WTC11 (cell line): ENCODE data around the gene ALS2CL. TPM values are rescaled to one million over a fixed set of nuclear protein-coding genes. Genes with fewer than 3 reads are reported as not detected.
A peak's percentile ranks its signal among the peaks of the same experiment; 100 is the strongest.

Experiments
- ATAC-seq: fragments of 200-7000 bp; cut with Tn5 transposase; 2 replicates; pipeline ENCODE4 v1.10.0; 2021; ENCODE audit warnings: mild to moderate bottlenecking, moderate library complexity
- CTCF ChIA-PET: fragments of 300-600 bp; sonication (Branson Sonifier 250); formaldehyde crosslinking; loops from one replicate; lab custom pipeline; 2021; ENCODE audit warnings: antibody characterized with exemption; lab: Charles Lee
- POLR2A ChIA-PET: fragments of 350-600 bp; sonication (Branson Sonifier 250); formaldehyde crosslinking; loops from one replicate; lab custom pipeline; 2021; ENCODE audit warnings: antibody characterized with exemption; lab: Charles Lee
- DNase-seq: peaks from one replicate; pipeline ENCODE4 v3.0.0; 2021; ENCODE audit warnings: low spot score
- H3K27ac Mint-ChIP-seq: 2 replicates; pipeline ENCODE4 v1.8.0; 2021; ENCODE audit warnings: mixed read lengths
- H3K27me3 Mint-ChIP-seq: 2 replicates; pipeline ENCODE4 v1.8.0; 2021; ENCODE audit warnings: low read depth, mild to moderate bottlenecking, moderate library complexity, mixed read lengths
- H3K36me3 Mint-ChIP-seq: 2 replicates; pipeline ENCODE4 v1.8.0; 2021; ENCODE audit warnings: mixed read lengths
- H3K4me1 Mint-ChIP-seq: 2 replicates; pipeline ENCODE4 v1.8.0; 2022; ENCODE audit warnings: mixed read lengths
- H3K4me3 Mint-ChIP-seq: 2 replicates; pipeline ENCODE4 v1.8.0; 2021; ENCODE audit warnings: mild to moderate bottlenecking, moderate library complexity, mixed read lengths
- H3K9me3 Mint-ChIP-seq: 2 replicates; pipeline ENCODE4 v1.8.0; 2021; ENCODE audit warnings: mixed read lengths
- KAT7 ChIP-seq: sonication (generic); formaldehyde crosslinking; IDR thresholded peaks from 2 replicates; pipeline ENCODE4 v1.8.1; 2023; ENCODE audit warnings: missing genetic modification reagents, mild to moderate bottlenecking, borderline replicate concordance
- NFE2L1 ChIP-seq: sonication (generic); formaldehyde crosslinking; IDR thresholded peaks from 2 replicates; pipeline ENCODE4 v1.8.1; 2023; ENCODE audit warnings: missing genetic modification reagents
- OVOL2 ChIP-seq: fragments of 250-450 bp; sonication (Bioruptor Pico); IDR thresholded peaks from 2 replicates; pipeline ENCODE4 v1.9.0; 2021; ENCODE audit warnings: mild to moderate bottlenecking, borderline replicate concordance
- TEAD1 ChIP-seq: sonication (generic); formaldehyde crosslinking; IDR thresholded peaks from 2 replicates; pipeline ENCODE4 v1.8.0; 2022; ENCODE audit warnings: mild to moderate bottlenecking, missing genetic modification reagents
- ZBTB21 ChIP-seq: sonication (generic); formaldehyde crosslinking; IDR thresholded peaks from 2 replicates; pipeline ENCODE4 v1.8.1; 2023; ENCODE audit warnings: mild to moderate bottlenecking, missing genetic modification reagents, borderline replicate concordance
- ZNF232 ChIP-seq: sonication (generic); formaldehyde crosslinking; IDR thresholded peaks from 2 replicates; pipeline ENCODE4 v1.8.0; 2022; ENCODE audit warnings: mild to moderate bottlenecking, missing genetic modification reagents
- ZNF263 ChIP-seq: sonication (generic); formaldehyde crosslinking; IDR thresholded peaks from 2 replicates; pipeline ENCODE4 v1.8.1; 2022; ENCODE audit warnings: low read depth, mild to moderate bottlenecking, moderate library complexity, missing genetic modification reagents
- total RNA-seq: library from RNA; stranded (reverse); gene quantifications from 3 replicates; pipeline ENCODE4 v1.2.3, GENCODE V29; 2021
- TF ChIP-seq, protein P1 (sequence below): fragments of 250-450 bp; sonication (Bioruptor Pico); IDR thresholded peaks from 2 replicates; pipeline ENCODE4 v1.9.0; 2021; ENCODE audit warnings: mild to moderate bottlenecking, borderline replicate concordance
- TF ChIP-seq, protein P2 (sequence below): sonication (generic); formaldehyde crosslinking; IDR thresholded peaks from 2 replicates; pipeline ENCODE4 v1.8.0; 2023; ENCODE audit warnings: mild to moderate bottlenecking, missing genetic modification reagents
- TF ChIP-seq, protein P3 (sequence below): sonication (generic); formaldehyde crosslinking; IDR thresholded peaks from 2 replicates; pipeline ENCODE4 v1.8.1; 2023; ENCODE audit warnings: mild to moderate bottlenecking, missing genetic modification reagents, moderate library complexity
- TF ChIP-seq, protein P4 (sequence below): fragments of 250-450 bp; sonication (Bioruptor Pico); IDR thresholded peaks from 2 replicates; pipeline ENCODE4 v1.8.0; 2021; ENCODE audit warnings: mild to moderate bottlenecking
- TF ChIP-seq, protein P5 (sequence below): sonication (generic); formaldehyde crosslinking; IDR thresholded peaks from 2 replicates; pipeline ENCODE4 v1.8.1; 2023; ENCODE audit warnings: mild to moderate bottlenecking, moderate library complexity, missing genetic modification reagents

ALS2CL gene
- total RNA-seq, 1 experiment from 2014 or later: 12.6 TPM

DNA sequence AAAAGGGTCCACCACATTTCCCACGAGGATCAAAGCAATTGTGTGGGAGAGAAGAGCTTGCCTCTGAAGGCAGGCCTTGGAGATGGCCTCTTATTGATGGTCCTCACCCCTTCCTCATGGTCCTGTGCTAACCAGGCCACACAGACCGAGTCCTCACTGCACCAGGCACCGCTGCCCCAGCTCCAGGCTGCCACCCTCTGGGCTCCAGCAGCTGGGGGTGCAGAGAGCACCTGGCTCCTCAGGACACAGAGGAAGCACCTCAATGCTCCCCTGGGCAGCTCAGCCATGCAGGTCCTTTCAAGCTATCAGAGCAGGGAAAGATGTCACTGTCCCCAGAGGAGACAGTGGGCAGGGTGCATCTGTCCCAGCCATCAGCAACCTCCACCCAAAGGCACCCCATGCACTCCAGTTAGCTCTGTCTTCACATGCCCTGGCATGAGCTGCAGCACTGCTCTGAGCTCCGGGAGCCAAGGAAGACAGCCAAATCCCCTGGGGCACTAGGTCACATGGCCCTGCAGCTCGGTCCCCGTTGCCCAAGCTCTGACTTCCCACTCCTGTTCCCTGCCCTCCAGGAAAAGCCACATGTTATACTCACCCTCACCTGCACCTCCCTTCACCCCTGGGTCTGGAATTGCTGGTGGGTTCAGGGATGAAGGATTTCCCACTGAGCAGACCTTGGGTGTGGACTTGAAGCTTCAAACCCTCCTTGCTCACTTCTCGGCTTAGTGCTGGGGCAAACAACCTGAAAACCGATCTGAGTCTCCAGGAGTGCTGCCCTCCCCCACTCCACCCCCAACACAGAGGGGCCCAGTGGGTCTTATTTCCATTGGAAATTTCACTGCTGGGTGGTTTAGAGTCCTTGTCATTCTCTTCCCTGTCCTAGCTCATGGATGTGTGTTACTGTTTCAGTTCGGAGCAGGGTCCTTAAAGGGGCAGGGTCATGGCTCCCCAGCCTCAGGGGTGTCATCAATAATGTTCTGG is 32.6 kb downstream of the ALS2CL start (continued):
- TF ChIP-seq, protein P1, sequence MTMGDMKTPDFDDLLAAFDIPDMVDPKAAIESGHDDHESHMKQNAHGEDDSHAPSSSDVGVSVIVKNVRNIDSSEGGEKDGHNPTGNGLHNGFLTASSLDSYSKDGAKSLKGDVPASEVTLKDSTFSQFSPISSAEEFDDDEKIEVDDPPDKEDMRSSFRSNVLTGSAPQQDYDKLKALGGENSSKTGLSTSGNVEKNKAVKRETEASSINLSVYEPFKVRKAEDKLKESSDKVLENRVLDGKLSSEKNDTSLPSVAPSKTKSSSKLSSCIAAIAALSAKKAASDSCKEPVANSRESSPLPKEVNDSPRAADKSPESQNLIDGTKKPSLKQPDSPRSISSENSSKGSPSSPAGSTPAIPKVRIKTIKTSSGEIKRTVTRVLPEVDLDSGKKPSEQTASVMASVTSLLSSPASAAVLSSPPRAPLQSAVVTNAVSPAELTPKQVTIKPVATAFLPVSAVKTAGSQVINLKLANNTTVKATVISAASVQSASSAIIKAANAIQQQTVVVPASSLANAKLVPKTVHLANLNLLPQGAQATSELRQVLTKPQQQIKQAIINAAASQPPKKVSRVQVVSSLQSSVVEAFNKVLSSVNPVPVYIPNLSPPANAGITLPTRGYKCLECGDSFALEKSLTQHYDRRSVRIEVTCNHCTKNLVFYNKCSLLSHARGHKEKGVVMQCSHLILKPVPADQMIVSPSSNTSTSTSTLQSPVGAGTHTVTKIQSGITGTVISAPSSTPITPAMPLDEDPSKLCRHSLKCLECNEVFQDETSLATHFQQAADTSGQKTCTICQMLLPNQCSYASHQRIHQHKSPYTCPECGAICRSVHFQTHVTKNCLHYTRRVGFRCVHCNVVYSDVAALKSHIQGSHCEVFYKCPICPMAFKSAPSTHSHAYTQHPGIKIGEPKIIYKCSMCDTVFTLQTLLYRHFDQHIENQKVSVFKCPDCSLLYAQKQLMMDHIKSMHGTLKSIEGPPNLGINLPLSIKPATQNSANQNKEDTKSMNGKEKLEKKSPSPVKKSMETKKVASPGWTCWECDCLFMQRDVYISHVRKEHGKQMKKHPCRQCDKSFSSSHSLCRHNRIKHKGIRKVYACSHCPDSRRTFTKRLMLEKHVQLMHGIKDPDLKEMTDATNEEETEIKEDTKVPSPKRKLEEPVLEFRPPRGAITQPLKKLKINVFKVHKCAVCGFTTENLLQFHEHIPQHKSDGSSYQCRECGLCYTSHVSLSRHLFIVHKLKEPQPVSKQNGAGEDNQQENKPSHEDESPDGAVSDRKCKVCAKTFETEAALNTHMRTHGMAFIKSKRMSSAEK (CRISPR knock-in tag): no peak
- TF ChIP-seq NFE2L1 (CRISPR knock-in tag): no peak
- TF ChIP-seq ZNF232 (CRISPR knock-in tag): no peak
- TF ChIP-seq TEAD1 (CRISPR knock-in tag): 0 out of 2 replicates have a peak, but pooled peaks have one; percentile 19
- no peak for TF ChIP-seq ZBTB21
- no peak for TF ChIP-seq KAT7 (CRISPR knock-in tag)
- TF ChIP-seq OVOL2: no peak
- TF ChIP-seq, protein P2, sequence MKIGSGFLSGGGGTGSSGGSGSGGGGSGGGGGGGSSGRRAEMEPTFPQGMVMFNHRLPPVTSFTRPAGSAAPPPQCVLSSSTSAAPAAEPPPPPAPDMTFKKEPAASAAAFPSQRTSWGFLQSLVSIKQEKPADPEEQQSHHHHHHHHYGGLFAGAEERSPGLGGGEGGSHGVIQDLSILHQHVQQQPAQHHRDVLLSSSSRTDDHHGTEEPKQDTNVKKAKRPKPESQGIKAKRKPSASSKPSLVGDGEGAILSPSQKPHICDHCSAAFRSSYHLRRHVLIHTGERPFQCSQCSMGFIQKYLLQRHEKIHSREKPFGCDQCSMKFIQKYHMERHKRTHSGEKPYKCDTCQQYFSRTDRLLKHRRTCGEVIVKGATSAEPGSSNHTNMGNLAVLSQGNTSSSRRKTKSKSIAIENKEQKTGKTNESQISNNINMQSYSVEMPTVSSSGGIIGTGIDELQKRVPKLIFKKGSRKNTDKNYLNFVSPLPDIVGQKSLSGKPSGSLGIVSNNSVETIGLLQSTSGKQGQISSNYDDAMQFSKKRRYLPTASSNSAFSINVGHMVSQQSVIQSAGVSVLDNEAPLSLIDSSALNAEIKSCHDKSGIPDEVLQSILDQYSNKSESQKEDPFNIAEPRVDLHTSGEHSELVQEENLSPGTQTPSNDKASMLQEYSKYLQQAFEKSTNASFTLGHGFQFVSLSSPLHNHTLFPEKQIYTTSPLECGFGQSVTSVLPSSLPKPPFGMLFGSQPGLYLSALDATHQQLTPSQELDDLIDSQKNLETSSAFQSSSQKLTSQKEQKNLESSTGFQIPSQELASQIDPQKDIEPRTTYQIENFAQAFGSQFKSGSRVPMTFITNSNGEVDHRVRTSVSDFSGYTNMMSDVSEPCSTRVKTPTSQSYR (CRISPR knock-in tag): no peak
- TF ChIP-seq, protein P3, sequence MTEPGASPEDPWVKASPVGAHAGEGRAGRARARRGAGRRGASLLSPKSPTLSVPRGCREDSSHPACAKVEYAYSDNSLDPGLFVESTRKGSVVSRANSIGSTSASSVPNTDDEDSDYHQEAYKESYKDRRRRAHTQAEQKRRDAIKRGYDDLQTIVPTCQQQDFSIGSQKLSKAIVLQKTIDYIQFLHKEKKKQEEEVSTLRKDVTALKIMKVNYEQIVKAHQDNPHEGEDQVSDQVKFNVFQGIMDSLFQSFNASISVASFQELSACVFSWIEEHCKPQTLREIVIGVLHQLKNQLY: 0 out of 2 replicates have a peak, but pooled peaks have one; percentile 50
- TF ChIP-seq, all 79 proteins: peak for 4

DNA sequence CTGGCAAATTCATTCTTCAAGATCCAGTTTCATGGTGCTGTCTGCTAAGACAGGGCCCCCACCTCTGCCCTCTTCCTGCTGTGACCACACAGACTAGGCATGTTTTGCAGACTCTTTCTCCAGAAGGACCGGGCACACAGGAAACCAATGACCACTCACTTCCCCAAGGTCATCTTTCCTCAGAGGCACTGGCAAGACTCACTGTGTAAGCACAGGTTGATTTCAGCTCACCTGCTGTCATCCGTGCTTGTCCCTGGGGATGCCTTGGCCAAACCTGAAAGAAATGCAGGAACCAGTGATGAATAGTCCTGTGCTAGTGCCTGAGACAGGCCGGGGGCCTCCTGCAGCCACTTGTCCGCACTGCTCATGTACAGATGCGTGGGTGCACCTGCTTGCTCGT is 33.5 kb downstream of the ALS2CL start:
- H3K36me3 Mint-ChIP-seq: no peaks in the 10 kb centered on the region
- peaks cover 73% of the 10 kb centered on the region for H3K4me1 Mint-ChIP-seq
- no peaks in the 10 kb centered on the region; the same call in 1 of the 2 replicates for H3K27me3 Mint-ChIP-seq
- ATAC-seq (no peak), DNase-seq (no peak)
- CTCF ChIA-PET: interaction anchor here (1.4 to 5.5 kb wide), 5 partner anchors 30 to 210 kb away, joined by 3 to 33 read pairs (median 8); partner anchors contain the start of genes ALS2CL and PRSS50
- TF ChIP-seq ZNF263: no peak
- TF ChIP-seq, protein P4, sequence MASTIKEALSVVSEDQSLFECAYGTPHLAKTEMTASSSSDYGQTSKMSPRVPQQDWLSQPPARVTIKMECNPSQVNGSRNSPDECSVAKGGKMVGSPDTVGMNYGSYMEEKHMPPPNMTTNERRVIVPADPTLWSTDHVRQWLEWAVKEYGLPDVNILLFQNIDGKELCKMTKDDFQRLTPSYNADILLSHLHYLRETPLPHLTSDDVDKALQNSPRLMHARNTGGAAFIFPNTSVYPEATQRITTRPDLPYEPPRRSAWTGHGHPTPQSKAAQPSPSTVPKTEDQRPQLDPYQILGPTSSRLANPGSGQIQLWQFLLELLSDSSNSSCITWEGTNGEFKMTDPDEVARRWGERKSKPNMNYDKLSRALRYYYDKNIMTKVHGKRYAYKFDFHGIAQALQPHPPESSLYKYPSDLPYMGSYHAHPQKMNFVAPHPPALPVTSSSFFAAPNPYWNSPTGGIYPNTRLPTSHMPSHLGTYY (CRISPR knock-in tag): no peak
- TF ChIP-seq, protein P5, sequence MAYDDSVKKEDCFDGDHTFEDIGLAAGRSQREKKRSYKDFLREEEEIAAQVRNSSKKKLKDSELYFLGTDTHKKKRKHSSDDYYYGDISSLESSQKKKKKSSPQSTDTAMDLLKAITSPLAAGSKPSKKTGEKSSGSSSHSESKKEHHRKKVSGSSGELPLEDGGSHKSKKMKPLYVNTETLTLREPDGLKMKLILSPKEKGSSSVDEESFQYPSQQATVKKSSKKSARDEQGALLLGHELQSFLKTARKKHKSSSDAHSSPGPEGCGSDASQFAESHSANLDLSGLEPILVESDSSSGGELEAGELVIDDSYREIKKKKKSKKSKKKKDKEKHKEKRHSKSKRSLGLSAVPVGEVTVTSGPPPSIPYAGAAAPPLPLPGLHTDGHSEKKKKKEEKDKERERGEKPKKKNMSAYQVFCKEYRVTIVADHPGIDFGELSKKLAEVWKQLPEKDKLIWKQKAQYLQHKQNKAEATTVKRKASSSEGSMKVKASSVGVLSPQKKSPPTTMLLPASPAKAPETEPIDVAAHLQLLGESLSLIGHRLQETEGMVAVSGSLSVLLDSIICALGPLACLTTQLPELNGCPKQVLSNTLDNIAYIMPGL (CRISPR knock-in tag): no peak
- POLR2A ChIA-PET: no interaction called here
- no peak overlapping the region for H3K27ac Mint-ChIP-seq
- H3K9me3 Mint-ChIP-seq: 0 out of 2 replicates have a peak, but pooled peaks cover 3% of the 10 kb centered on the region
- no peak overlapping the region for H3K4me3 Mint-ChIP-seq
